HL-60 (cell line): Measurements from ENCODE around the gene MDM4.

ENCODE experiments used
- DNase-seq, 2 experiments: peaks; one replicate each; pipeline ENCODE4 v3.0.0-alpha.2; 2010 to 2020; ENCODE audit warnings: low read depth in 1 of 2, low spot score in 1 of 2
- H3K27ac ChIP-seq: fragments of 250-450 bp; sonication (Bioruptor Pico); replicated peaks from 2 replicates; pipeline ENCODE4 v1.5.1; 2020; ENCODE audit warnings: mild to moderate bottlenecking, moderate library complexity
- H3K27me3 ChIP-seq: fragments of 250-450 bp; sonication (Bioruptor Pico); 2 replicates; pipeline ENCODE4 v1.5.1; 2021; ENCODE audit warnings: mild to moderate bottlenecking, moderate library complexity; ENCODE audit not compliant: insufficient read depth, poor library complexity, severe bottlenecking
- H3K4me3 ChIP-seq: replicated peaks from 2 replicates; pipeline ENCODE4 v1.5.1; 2011; ENCODE audit warnings: mild to moderate bottlenecking, control low read depth, low read length; ENCODE audit not compliant: insufficient read depth
- CTCF ChIP-seq: IDR thresholded peaks from one replicate; pipeline ENCODE4 v1.5.1; 2011; ENCODE audit warnings: low read length, control low read depth, inconsistent platforms; ENCODE audit not compliant: insufficient read depth
- GABPA ChIP-seq: IDR thresholded peaks from 2 replicates; pipeline ENCODE4 v1.6.1; 2012; ENCODE audit warnings: low read depth
- POLR2AphosphoS5 ChIP-seq: IDR thresholded peaks from 2 replicates; pipeline ENCODE4 v1.6.1; 2012; ENCODE audit warnings: low read depth
- REST ChIP-seq: IDR thresholded peaks from 2 replicates; pipeline ENCODE4 v1.6.1; 2012; ENCODE audit warnings: low read depth; ENCODE audit not compliant: insufficient replicate concordance
- SPI1 ChIP-seq: IDR thresholded peaks from 2 replicates; pipeline ENCODE4 v1.6.1; 2012; ENCODE audit warnings: low read depth, mild to moderate bottlenecking, borderline replicate concordance

MDM4 gene

GRCh38 chr1:204574016-204574864 lies 58.0 kb downstream of the MDM4 start:
- no peak overlapping the region for H3K27ac ChIP-seq
- no peak for TF ChIP-seq CTCF
- no peak for TF ChIP-seq REST
- no peak for TF ChIP-seq SPI1
- no peak for TF ChIP-seq POLR2AphosphoS5
- TF ChIP-seq GABPA = no peak
- H3K4me3 ChIP-seq = no peak overlapping the region
- H3K27me3 ChIP-seq = no peaks in the 10 kb centered on the region
- no peak for DNase-seq

- Histone ChIP-seq H3K27me3 (no peaks in the 10 kb centered on the region), H3K4me3 (no peak overlapping the region), H3K27ac (no peak overlapping the region)
- TF ChIP-seq POLR2AphosphoS5 = no peak
- no peak for TF ChIP-seq GABPA
- no peak for TF ChIP-seq REST
- no peak for TF ChIP-seq CTCF
- no peak for TF ChIP-seq SPI1
- DNase-seq = no peak
Observed at GRCh38 chr1:204574865-204575163, 58.6 kb downstream of the MDM4 start.

GRCh38 chr1:204575221-204576190 lies 59.3 kb downstream of the MDM4 start:
- TF ChIP-seq REST (no peak), SPI1 (no peak), CTCF (no peak), GABPA (no peak), POLR2AphosphoS5 (no peak)
- H3K27ac ChIP-seq = no peak overlapping the region
- DNase-seq = no peak
- no peaks in the 10 kb centered on the region for H3K27me3 ChIP-seq
- H3K4me3 ChIP-seq = no peak overlapping the region
